Motor neuron (in vitro differentiated cells): ENCODE measurements around the gene CBLB. TPM values are rescaled to one million over a fixed set of nuclear protein-coding genes. Genes with fewer than 3 reads are reported as not detected.
"Not testable (repeated sequence)": the region's sequence is repeated elsewhere in the genome, so short reads cannot be mapped to it uniquely, and the experiment has no call there.

Experiments used
- ATAC-seq, 8 experiments: fragments of 200-7000 bp; cut with Tn5 transposase; replicated peaks in 6 of 8; 2 replicates each; pipeline ENCODE4 v1.8.0; 2021; ENCODE audit warnings: mild to moderate bottlenecking in 8 of 8, moderate library complexity in 8 of 8
- H3K27ac ChIP-seq, 2 donors: fragments of 250-450 bp; sonication (Bioruptor Pico); 2 replicates each; pipeline ENCODE4 v1.9.0; 2021; ENCODE audit warnings: antibody characterized with exemption in 2 of 2, mild to moderate bottlenecking in 2 of 2, moderate library complexity in 1 of 2
- H3K4me1 ChIP-seq, 2 donors: fragments of 250-450 bp; sonication (Bioruptor Pico); replicated peaks in 1 of 2; 2 replicates each; pipeline ENCODE4 v1.6.1; 2021; ENCODE audit warnings: antibody characterized with exemption in 2 of 2, mild to moderate bottlenecking in 2 of 2, moderate library complexity in 1 of 2
- H3K4me3 ChIP-seq, 5 donors: fragments of 250-450 bp; sonication (Bioruptor Pico); 2 replicates each; pipeline ENCODE4 v1.9.0; 2021; ENCODE audit warnings: antibody characterized with exemption in 5 of 5, mild to moderate bottlenecking in 5 of 5, moderate library complexity in 4 of 5
- WGBS, 10 experiments: fragments of 450-650 bp; shearing (Covaris generic); methylation state at CpG; one replicate each; pipeline ENCODE4 v1.0.0; 2022; 5-methylcytosine and 5-hydroxymethylcytosine counted together
- in situ Hi-C, 9 experiments: fragments of 400-800 bp; cut with MboI; loops; one replicate each; pipeline ENCODE4 v1.15.0; 2021; ENCODE audit warnings: low sequenced_read_pairs in 9 of 9, low pct_unique_long_range_greater_than_20kb in 2 of 9; ENCODE audit not compliant: unreplicated experiment in 9 of 9
- total RNA-seq, 8 experiments: library from RNA; unstranded; fragments of 300-600 nt; gene quantifications; 2 replicates each; pipeline versions ENCODE4 v1.2.3 to v1.2.4, GENCODE V29; 2022

Gene CBLB
- total RNA-seq, 8 experiments from 2014 or later: 20.0 to 53.6 (median 28.4) TPM

DNA sequence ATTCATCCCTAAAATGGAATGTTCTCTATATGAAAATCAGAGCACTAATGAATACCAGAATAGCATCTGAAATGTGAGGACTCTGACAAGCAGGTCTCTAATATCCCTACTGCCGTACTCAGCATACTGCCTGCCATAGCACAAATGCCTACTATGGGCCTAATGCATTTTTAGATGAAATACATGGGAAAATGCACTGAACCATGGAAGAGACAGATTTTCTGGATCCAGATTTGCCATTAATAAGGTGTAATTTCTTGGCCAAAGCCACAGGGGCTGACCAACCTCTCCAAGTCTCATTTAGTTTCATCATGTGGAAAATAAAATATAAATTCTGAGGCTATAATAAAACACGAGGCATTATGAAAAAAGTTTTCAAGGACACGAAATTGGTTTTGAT, 123.8 kb downstream of the CBLB start:
- H3K4me1 ChIP-seq: peaks cover 0 to 2% of the 10 kb centered on the region in 2 donors
- WGBS, 10 experiments: 76 to 100% (median 87%) methylated on average over 1 to 3 of the region's 3 CpGs
- no peak for ATAC-seq
- no peak overlapping the region for H3K4me3 ChIP-seq
- no peak overlapping the region for H3K27ac ChIP-seq
- in situ Hi-C loops: no loop called here

DNA sequence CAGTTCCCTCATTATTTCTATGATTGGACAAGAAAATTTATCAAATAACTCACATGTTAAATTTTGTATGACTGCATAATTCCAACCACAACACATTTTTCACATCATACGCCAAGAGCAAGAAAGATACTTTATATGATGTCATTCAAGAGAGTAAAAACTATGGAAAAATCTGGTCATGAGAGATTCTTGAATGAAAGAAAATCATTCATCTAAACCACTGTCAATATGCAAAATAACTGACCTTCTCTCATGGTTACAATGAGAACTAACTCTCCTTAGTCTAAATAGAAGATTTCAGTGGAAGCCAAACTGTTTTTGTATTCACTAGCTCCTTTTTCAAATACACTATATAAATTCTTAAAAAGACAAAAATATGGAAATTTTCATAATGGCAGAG, 124.6 kb downstream of the CBLB start:
- Histone ChIP-seq H3K27ac (no peak overlapping the region), H3K4me1 (peaks cover 0 to 2% of the 10 kb centered on the region in 2 donors), H3K4me3 (no peak overlapping the region)
- ATAC-seq: no peak
- WGBS, 10 experiments: 100% methylated on average over 1 of the region's 1 CpG; no CpG with 5 or more reads in 3 of the 10 experiments
- in situ Hi-C loops: no loop called here

DNA sequence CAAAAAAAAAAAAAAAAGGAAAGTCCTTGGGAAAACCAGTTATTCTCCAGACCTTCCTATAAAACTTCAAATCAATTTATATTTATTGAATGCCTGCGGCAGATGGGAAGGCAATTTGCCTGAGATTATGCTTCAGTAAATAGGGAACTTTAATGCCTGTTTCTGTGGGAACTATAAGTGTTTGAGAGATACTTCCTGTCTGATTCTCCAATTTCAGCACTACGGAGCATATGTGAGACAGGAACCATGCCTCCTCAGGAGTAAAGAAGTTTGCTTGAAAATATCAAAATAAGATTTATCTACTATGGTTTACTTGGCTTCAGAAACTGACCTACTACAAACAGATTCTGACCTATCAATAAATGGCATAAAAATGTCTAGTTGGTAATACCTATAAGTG, 135.5 kb downstream of the CBLB start:
- Histone ChIP-seq H3K4me3 (no peak overlapping the region), H3K4me1 (peaks cover 0 to 3% of the 10 kb centered on the region in 2 donors), H3K27ac (no peak overlapping the region)
- ATAC-seq: no peak
- WGBS, 10 experiments: 67 to 100% (median 100%) methylated on average over 1 to 2 of the region's 2 CpGs; no CpG with 5 or more reads in 2 of the 10 experiments
- in situ Hi-C loops: no loop called here

- WGBS, 10 experiments: 100% methylated on average over 1 of the region's 1 CpG; no CpG with 5 or more reads in 4 of the 10 experiments
- in situ Hi-C loops: no loop called here
- no peak for ATAC-seq
- Histone ChIP-seq H3K4me3 (no peak overlapping the region), H3K27ac (no peak overlapping the region), H3K4me1 (peaks cover 0 to 3% of the 10 kb centered on the region in 2 donors)
These were observed 137.1 kb downstream of the CBLB start for GRCh38 chr3:105731686-105732085.

- no peak for ATAC-seq
- H3K27ac ChIP-seq: no peak overlapping the region
- no peak overlapping the region for H3K4me3 ChIP-seq
- peaks cover 0 to 3% of the 10 kb centered on the region in 2 donors for H3K4me1 ChIP-seq
- in situ Hi-C loops: no loop called here
These were observed 137.9 kb downstream of the CBLB start for GRCh38 chr3:105730801-105731354.

- H3K4me1 ChIP-seq: peaks cover 0 to 3% of the 10 kb centered on the region in 2 donors
- no peak overlapping the region for H3K4me3 ChIP-seq
- no peak overlapping the region for H3K27ac ChIP-seq
- in situ Hi-C loops: no loop called here
- whole genome bisulfite sequencing, 10 experiments: 82 to 100% (median 95%) methylated on average over 2 to 3 of the region's 3 CpGs; no CpG with 5 or more reads in 2 of the 10 experiments
- ATAC-seq: no peak
These were observed 139.1 kb downstream of the CBLB start for GRCh38 chr3:105729667-105730066.

DNA sequence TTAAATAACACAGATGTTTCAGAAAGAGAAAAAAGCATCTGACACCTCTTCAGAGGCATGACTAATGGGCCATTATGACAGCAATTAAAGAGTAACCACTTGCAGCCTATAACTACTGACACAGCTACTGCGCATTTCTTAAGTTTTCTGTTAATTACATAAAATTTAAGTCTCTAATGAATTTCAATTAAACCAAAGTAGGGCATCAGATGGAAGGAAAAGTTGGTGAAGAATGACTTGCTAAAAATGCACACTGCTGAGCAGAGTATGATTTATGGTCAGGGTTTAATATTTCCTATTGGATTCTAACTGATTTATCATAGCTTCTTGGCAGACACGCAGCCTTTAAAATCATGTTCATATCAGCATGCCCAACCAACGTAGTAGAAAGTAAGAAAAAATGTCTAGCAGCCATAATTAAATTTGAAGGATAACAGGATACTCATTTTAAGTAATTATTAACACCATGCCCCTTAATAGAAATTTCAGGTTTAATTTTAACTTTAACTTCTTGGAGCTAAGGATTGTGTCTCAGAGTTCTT, 140.0 kb downstream of the CBLB start:
- peaks cover 0 to 3% of the 10 kb centered on the region in 2 donors for H3K4me1 ChIP-seq
- ATAC-seq: no peak
- H3K4me3 ChIP-seq: no peak overlapping the region
- in situ Hi-C loops: no loop called here
- 64 to 97% (median 80%) methylated on average over 2 to 3 of the region's 3 CpGs; no CpG with 5 or more reads in 1 of the 10 experiments for whole genome bisulfite sequencing, 10 experiments
- H3K27ac ChIP-seq: no peak overlapping the region

GRCh38 chr3:105727036-105727435, 141.8 kb downstream of the CBLB start:
- H3K4me3 ChIP-seq, H3K27ac ChIP-seq, H3K4me1 ChIP-seq, ATAC-seq, in situ Hi-C loops: not testable (repeated sequence)
- WGBS, 10 experiments: 86 to 100% (median 100%) methylated on average over 1 to 3 of the region's 3 CpGs; no CpG with 5 or more reads in 1 of the 10 experiments

- no peak for ATAC-seq
- Histone ChIP-seq H3K4me1 (no peaks in the 10 kb centered on the region), H3K27ac (no peak overlapping the region), H3K4me3 (no peak overlapping the region)
- 65 to 100% (median 88%) methylated on average over 1 to 3 of the region's 3 CpGs for WGBS, 10 experiments
- in situ Hi-C loops: no loop called here
These were observed 145.8 kb downstream of the CBLB start for GRCh38 chr3:105722943-105723556.

GRCh38 chr3:105719791-105720190, 149.0 kb downstream of the CBLB start:
- in situ Hi-C loops: no loop called here

DNA sequence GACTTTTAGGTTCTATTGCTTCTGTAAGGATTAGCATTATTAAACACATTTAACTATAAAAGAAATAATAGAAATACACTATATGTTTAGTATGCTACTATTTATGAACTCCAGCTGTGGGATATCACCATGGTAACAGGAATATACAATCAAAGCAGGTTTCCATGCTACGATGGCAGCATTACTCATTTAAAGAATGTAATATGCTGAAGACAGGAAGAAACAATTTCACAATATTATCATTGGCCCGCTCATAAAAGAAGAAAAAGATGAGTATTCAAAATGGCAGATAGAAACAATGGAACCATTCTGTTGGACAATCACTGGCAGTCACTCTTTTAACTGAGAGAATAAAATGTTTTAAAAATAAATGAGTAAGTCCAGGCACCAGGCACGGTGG, 153.4 kb downstream of the CBLB start:
- in situ Hi-C loops: no loop called here
- Histone ChIP-seq H3K27ac (no peak overlapping the region), H3K4me1 (no peaks in the 10 kb centered on the region), H3K4me3 (no peak overlapping the region)
- WGBS, 10 experiments: 49 to 96% (median 78%) methylated on average over 1 to 3 of the region's 3 CpGs; no CpG with 5 or more reads in 1 of the 10 experiments
- peak in 2 of 8 experiments; percentile 43 to 63 for ATAC-seq

More at GRCh38 chr3:105719791-105720190, 149.0 kb downstream of the CBLB start:
- no peaks in the 10 kb centered on the region for H3K4me1 ChIP-seq
- 40 to 100% (median 96%) methylated on average over 1 to 9 of the region's 12 CpGs; no CpG with 5 or more reads in 2 of the 10 experiments for WGBS, 10 experiments
- ATAC-seq: no peak
- H3K4me3 ChIP-seq: no peak overlapping the region
- H3K27ac ChIP-seq: no peak overlapping the region

DNA sequence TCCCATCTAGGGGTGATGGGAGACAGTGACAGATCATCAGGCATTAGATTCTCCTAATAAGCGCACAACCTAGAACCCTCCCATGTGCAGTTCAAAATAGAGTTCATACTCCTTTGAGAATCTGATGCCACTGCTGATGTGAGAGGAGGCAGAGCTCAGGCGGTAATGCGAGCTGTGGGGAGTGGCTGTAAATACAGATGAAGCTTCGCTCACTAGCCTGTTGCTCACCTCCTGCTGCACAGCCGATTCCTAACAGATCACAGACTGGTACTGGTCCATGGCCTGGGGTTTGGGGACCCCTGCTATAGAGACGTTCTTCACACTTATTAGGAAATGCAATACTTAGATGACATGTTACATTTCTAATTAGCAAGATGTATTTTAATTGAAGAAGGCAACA, 154.4 kb downstream of the CBLB start:
- Histone ChIP-seq H3K4me3 (no peak overlapping the region), H3K27ac (no peak overlapping the region), H3K4me1 (no peaks in the 10 kb centered on the region)
- 90 to 100% (median 95%) methylated on average over 1 to 6 of the region's 6 CpGs; no CpG with 5 or more reads in 2 of the 10 experiments for WGBS, 10 experiments
- in situ Hi-C loops: no loop called here
- peak in 2 of 8 experiments; percentile 26 to 52 for ATAC-seq

GRCh38 chr3:105708980-105709379, 159.8 kb downstream of the CBLB start:
- no peak for ATAC-seq
- in situ Hi-C loops: no loop called here
- Histone ChIP-seq H3K4me3 (no peak overlapping the region), H3K27ac (no peak overlapping the region), H3K4me1 (no peaks in the 10 kb centered on the region)
- WGBS, 10 experiments: 75 to 100% (median 83%) methylated on average over 1 of the region's 1 CpG; no CpG with 5 or more reads in 2 of the 10 experiments
